H9 (cell line): ENCODE measurements around the gene PAIP2. TPM values are rescaled to one million over a fixed set of nuclear protein-coding genes. Genes with fewer than 3 reads are reported as not detected.

ENCODE experiments used
- DNase-seq: peaks from one replicate; pipeline ENCODE4 v3.0.0-alpha.2; 2017
- H2AFZ ChIP-seq: one replicate; pipeline ENCODE4 v1.6.1; 2013; ENCODE audit warnings: mild to moderate bottlenecking, low read length, control low read depth, moderate library complexity
- H2AK5ac ChIP-seq: 2 replicates; pipeline ENCODE4 v1.6.1; 2013; ENCODE audit warnings: low read length, control low read depth, mixed read lengths; ENCODE audit not compliant: insufficient read length
- H2BK120ac ChIP-seq: one replicate; pipeline ENCODE4 v1.6.1; 2013; ENCODE audit warnings: low read depth, mild to moderate bottlenecking, low read length, control low read depth, inconsistent platforms; ENCODE audit not compliant: poor library complexity, severe bottlenecking
- H2BK12ac ChIP-seq: 2 replicates; pipeline ENCODE4 v1.6.1; 2013; ENCODE audit warnings: low read length, control low read depth, mixed read lengths, low read depth; ENCODE audit not compliant: insufficient read length
- H2BK15ac ChIP-seq: 2 replicates; pipeline ENCODE4 v1.6.1; 2013; ENCODE audit warnings: low read depth, low read length, control low read depth
- H2BK20ac ChIP-seq: one replicate; pipeline ENCODE4 v1.6.1; 2013; ENCODE audit warnings: low read depth, mild to moderate bottlenecking, low read length, control low read depth, inconsistent platforms; ENCODE audit not compliant: poor library complexity, severe bottlenecking
- H2BK5ac ChIP-seq: 2 replicates; pipeline ENCODE4 v1.6.1; 2013; ENCODE audit warnings: low read length, control low read depth, mixed read lengths; ENCODE audit not compliant: insufficient read length
- H3K14ac ChIP-seq: 2 replicates; pipeline ENCODE4 v1.6.1; 2013; ENCODE audit warnings: low read length, control low read depth; ENCODE audit not compliant: insufficient read depth
- H3K18ac ChIP-seq: 2 replicates; pipeline ENCODE4 v1.6.1; 2013; ENCODE audit warnings: low read depth, mild to moderate bottlenecking, mixed read lengths, low read length, control low read depth; ENCODE audit not compliant: insufficient read length
- H3K23ac ChIP-seq: 2 replicates; pipeline ENCODE4 v1.6.1; 2013; ENCODE audit warnings: low read length, control low read depth, mixed read lengths, low read depth; ENCODE audit not compliant: insufficient read length
- H3K23me2 ChIP-seq: 2 replicates; pipeline ENCODE4 v1.6.1; 2013; ENCODE audit warnings: low read depth, mild to moderate bottlenecking, mixed read lengths, low read length, control low read depth; ENCODE audit not compliant: insufficient read length, poor library complexity, severe bottlenecking
- H3K27ac ChIP-seq: 2 replicates; pipeline ENCODE4 v1.5.1; 2013; ENCODE audit warnings: low read length, control low read depth, mixed read lengths, low read depth; ENCODE audit not compliant: insufficient read length
- H3K27me3 ChIP-seq: 2 replicates; pipeline ENCODE4 v1.6.1; 2013; ENCODE audit warnings: low read length, control low read depth, inconsistent platforms; ENCODE audit not compliant: insufficient read depth
- H3K4ac ChIP-seq: 2 replicates; pipeline ENCODE4 v1.6.1; 2013; ENCODE audit warnings: low read depth, mild to moderate bottlenecking, control low read depth, inconsistent platforms, low read length, moderate library complexity
- H3K4me1 ChIP-seq: 2 replicates; pipeline ENCODE4 v1.6.1; 2013; ENCODE audit warnings: low read length, control low read depth, inconsistent platforms; ENCODE audit not compliant: insufficient read depth
- H3K4me2 ChIP-seq: 2 replicates; pipeline ENCODE4 v1.6.1; 2013; ENCODE audit warnings: low read length, control low read depth, mixed read lengths; ENCODE audit not compliant: insufficient read length, insufficient read depth
- H3K56ac ChIP-seq: 2 replicates; pipeline ENCODE4 v1.6.1; 2013; ENCODE audit warnings: low read depth, mild to moderate bottlenecking, mixed read lengths, low read length, control low read depth; ENCODE audit not compliant: insufficient read length
- H3K79me1 ChIP-seq: 2 replicates; pipeline ENCODE4 v1.6.1; 2013; ENCODE audit warnings: low read depth, mild to moderate bottlenecking, moderate library complexity, low read length, control low read depth, inconsistent platforms; ENCODE audit not compliant: insufficient read depth, poor library complexity, severe bottlenecking
- H3K79me2 ChIP-seq: 2 replicates; pipeline ENCODE4 v1.6.1; 2013; ENCODE audit warnings: low read length, control low read depth, inconsistent platforms; ENCODE audit not compliant: insufficient read depth
- H3K9ac ChIP-seq: 2 replicates; pipeline ENCODE4 v1.6.1; 2013; ENCODE audit warnings: low read length, control low read depth, mixed read lengths; ENCODE audit not compliant: insufficient read length; ENCODE audit errors: extremely low read depth
- H3K9me3 ChIP-seq: one replicate; pipeline ENCODE4 v1.6.1; 2013; ENCODE audit warnings: low read depth, low read length, inconsistent platforms; ENCODE audit not compliant: control insufficient read depth
- H3T11ph ChIP-seq: one replicate; pipeline ENCODE4 v1.6.1; 2013; ENCODE audit warnings: mild to moderate bottlenecking, low read length, control low read depth, inconsistent platforms
- H4K20me1 ChIP-seq: one replicate; pipeline ENCODE4 v1.6.1; 2013; ENCODE audit not compliant: control insufficient read depth, insufficient read length, insufficient read depth
- H4K5ac ChIP-seq: 2 replicates; pipeline ENCODE4 v1.6.1; 2013; ENCODE audit warnings: low read depth, mild to moderate bottlenecking, mixed read lengths, low read length, control low read depth; ENCODE audit not compliant: insufficient read length
- H4K8ac ChIP-seq: replicated peaks from 2 replicates; pipeline ENCODE4 v1.6.1; 2013; ENCODE audit warnings: low read length, control low read depth, mixed read lengths, low read depth; ENCODE audit not compliant: insufficient read length
- H4K91ac ChIP-seq: 2 replicates; pipeline ENCODE4 v1.6.1; 2013; ENCODE audit warnings: low read depth, mild to moderate bottlenecking, moderate library complexity, mixed read lengths, low read length, control low read depth; ENCODE audit not compliant: insufficient read length
- H3K27ac Mint-ChIP-seq, 3 experiments: 2 replicates in 2 of 3; 3 replicates in 1 of 3; pipeline ENCODE4 v1.8.0; 2020 to 2021; ENCODE audit warnings: mixed read lengths in 3 of 3, mild to moderate bottlenecking in 1 of 3, moderate library complexity in 1 of 3
- H3K27me3 Mint-ChIP-seq: 2 replicates; pipeline ENCODE4 v1.8.0; 2021; ENCODE audit warnings: low read depth, mild to moderate bottlenecking, moderate library complexity, mixed read lengths
- H3K36me3 Mint-ChIP-seq, 3 experiments: 2 replicates in 2 of 3; 3 replicates in 1 of 3; pipeline ENCODE4 v1.8.0; 2020 to 2021; ENCODE audit warnings: low read depth in 3 of 3, mixed read lengths in 3 of 3; ENCODE audit not compliant: insufficient read depth in 1 of 3
- H3K4me1 Mint-ChIP-seq, 2 experiments: 2 replicates each; pipeline ENCODE4 v1.8.0; 2020; ENCODE audit warnings: mixed read lengths in 2 of 2
- H3K4me3 Mint-ChIP-seq, 2 experiments: 2 replicates in 1 of 2; 3 replicates in 1 of 2; pipeline ENCODE4 v1.8.0; 2020 to 2021; ENCODE audit warnings: mild to moderate bottlenecking in 2 of 2, mixed read lengths in 2 of 2, moderate library complexity in 1 of 2
- H3K9me3 Mint-ChIP-seq, 2 experiments: 2 replicates in 1 of 2; 3 replicates in 1 of 2; pipeline ENCODE4 v1.8.0; 2020; ENCODE audit warnings: mild to moderate bottlenecking in 2 of 2, mixed read lengths in 2 of 2, moderate library complexity in 1 of 2
- CTCF ChIP-seq: fragments of 200-600 bp; sonication (generic); conservative IDR thresholded peaks from 3 replicates; pipeline ENCODE4 v1.8.0; 2021; ENCODE audit warnings: antibody characterized with exemption, mild to moderate bottlenecking
- WGBS: extraction: QIAGEN DNeasy Blood & Tissue Kit; methylation state at CpG from one replicate; pipeline ENCODE4 v1.1.7; 2013; ENCODE audit warnings: missing lambda C conversion rate, low lambda C conversion rate, mixed read lengths; ENCODE audit not compliant: insufficient read length; ENCODE audit errors: extremely low coverage; 5-methylcytosine and 5-hydroxymethylcytosine counted together
- total RNA-seq: library from RNA; stranded (reverse); gene quantifications from 2 replicates; pipeline ENCODE4 v1.2.1, GENCODE V29; 2021

The PAIP2 gene
- total RNA-seq, 1 experiment from 2014 or later, result 121 TPM

GRCh38 chr5:139378101-139378825 lies 36.6 kb downstream of the PAIP2 start:
- Histone ChIP-seq H3K9ac (no peak overlapping the region), H4K20me1 (no peaks in the 10 kb centered on the region), H3K23me2 (no peaks in the 10 kb centered on the region), H4K5ac (no peak overlapping the region), H2BK12ac (no peak overlapping the region), H3K79me1 (no peaks in the 10 kb centered on the region), H3K23ac (no peak overlapping the region), H3K4ac (no peak overlapping the region), H3K27ac (no peak overlapping the region), H4K8ac (no peak overlapping the region), H3K14ac (no peak overlapping the region; the same call in 1 of the 2 replicates), H3K27me3 (no peaks in the 10 kb centered on the region), H2BK120ac (no peak overlapping the region), H3K79me2 (no peaks in the 10 kb centered on the region), H3K9me3 (no peaks in the 10 kb centered on the region), H3K4me2 (no peak overlapping the region), H3T11ph (no peak overlapping the region), H2BK5ac (no peak overlapping the region), H2BK20ac (no peak overlapping the region), H3K4me1 (no peaks in the 10 kb centered on the region), H4K91ac (no peak overlapping the region), H3K56ac (no peak overlapping the region), H2BK15ac (no peak overlapping the region), H2AK5ac (no peak overlapping the region), H3K18ac (no peak overlapping the region), H2AFZ (no peak overlapping the region)
- Mint-ChIP-seq H3K27ac (peak overlapping the region in 1 of 3 experiments; percentile 76; a peak in 1 of 7 replicates), H3K9me3 (no peaks in the 10 kb centered on the region), H3K36me3 (peaks cover 0 to 8% (median 0%) of the 10 kb centered on the region in 3 experiments; a peak in 3 of 7 replicates), H3K4me1 (peaks cover 16 to 22% of the 10 kb centered on the region in 2 experiments; a peak in 3 of 4 replicates), H3K27me3 (no peaks in the 10 kb centered on the region), H3K4me3 (no peak overlapping the region)
- no CpG with 5 or more reads among the region's 47 CpGs for WGBS
- peak; percentile 65 for DNase-seq
- no peak for TF ChIP-seq CTCF
